HG03196 (cell line): ENCODE measurements around the gene ZNF592.

Experiments used
- ATAC-seq: cut with Tn5 transposase; IDR thresholded peaks from one replicate; pipeline ENCODE4 v1.9.1; 2021; ENCODE audit not compliant: unreplicated experiment

ZNF592 gene, protein sequence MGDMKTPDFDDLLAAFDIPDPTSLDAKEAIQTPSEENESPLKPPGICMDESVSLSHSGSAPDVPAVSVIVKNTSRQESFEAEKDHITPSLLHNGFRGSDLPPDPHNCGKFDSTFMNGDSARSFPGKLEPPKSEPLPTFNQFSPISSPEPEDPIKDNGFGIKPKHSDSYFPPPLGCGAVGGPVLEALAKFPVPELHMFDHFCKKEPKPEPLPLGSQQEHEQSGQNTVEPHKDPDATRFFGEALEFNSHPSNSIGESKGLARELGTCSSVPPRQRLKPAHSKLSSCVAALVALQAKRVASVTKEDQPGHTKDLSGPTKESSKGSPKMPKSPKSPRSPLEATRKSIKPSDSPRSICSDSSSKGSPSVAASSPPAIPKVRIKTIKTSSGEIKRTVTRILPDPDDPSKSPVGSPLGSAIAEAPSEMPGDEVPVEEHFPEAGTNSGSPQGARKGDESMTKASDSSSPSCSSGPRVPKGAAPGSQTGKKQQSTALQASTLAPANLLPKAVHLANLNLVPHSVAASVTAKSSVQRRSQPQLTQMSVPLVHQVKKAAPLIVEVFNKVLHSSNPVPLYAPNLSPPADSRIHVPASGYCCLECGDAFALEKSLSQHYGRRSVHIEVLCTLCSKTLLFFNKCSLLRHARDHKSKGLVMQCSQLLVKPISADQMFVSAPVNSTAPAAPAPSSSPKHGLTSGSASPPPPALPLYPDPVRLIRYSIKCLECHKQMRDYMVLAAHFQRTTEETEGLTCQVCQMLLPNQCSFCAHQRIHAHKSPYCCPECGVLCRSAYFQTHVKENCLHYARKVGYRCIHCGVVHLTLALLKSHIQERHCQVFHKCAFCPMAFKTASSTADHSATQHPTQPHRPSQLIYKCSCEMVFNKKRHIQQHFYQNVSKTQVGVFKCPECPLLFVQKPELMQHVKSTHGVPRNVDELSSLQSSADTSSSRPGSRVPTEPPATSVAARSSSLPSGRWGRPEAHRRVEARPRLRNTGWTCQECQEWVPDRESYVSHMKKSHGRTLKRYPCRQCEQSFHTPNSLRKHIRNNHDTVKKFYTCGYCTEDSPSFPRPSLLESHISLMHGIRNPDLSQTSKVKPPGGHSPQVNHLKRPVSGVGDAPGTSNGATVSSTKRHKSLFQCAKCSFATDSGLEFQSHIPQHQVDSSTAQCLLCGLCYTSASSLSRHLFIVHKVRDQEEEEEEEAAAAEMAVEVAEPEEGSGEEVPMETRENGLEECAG (N-terminal part only)

GRCh38 chr15:84748274-84749110 is at the start of gene ZNF592:
Gene ZNF592, plus strand, starts transcription at chr15:84748592. Its CDS starts 34,084 bp downstream, at chr15:84782676.
- ATAC-seq, result peak; percentile 46

- ATAC-seq, result no peak
Measured at GRCh38 chr15:84699538-84700191, 48.7 kb upstream of the ZNF592 start.

DNA sequence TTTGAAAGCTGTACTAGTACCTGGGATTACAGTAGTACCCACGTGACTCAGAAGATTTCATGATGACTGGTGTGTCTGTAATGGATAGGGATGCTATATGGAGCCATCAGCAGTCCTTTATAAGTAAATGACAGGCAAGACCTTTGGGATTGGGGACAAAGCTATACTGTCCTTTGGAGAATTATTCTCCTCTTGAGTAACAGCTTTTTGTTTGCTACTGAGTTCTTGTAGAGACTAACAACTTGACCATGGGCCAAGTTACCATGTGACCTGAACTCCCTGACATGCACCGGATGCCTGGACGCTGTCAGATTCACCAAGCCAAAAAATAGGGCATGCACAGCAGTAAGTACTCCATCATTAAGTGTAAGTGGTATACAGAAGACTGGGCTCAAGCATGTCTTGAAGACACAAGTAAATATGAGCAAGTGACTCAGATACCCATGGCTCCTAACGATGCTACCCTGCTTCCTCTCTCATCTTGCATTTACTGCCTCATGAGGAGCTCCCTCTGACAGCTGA is 45.4 kb upstream of the ZNF592 start:
- no peak for ATAC-seq

DNA sequence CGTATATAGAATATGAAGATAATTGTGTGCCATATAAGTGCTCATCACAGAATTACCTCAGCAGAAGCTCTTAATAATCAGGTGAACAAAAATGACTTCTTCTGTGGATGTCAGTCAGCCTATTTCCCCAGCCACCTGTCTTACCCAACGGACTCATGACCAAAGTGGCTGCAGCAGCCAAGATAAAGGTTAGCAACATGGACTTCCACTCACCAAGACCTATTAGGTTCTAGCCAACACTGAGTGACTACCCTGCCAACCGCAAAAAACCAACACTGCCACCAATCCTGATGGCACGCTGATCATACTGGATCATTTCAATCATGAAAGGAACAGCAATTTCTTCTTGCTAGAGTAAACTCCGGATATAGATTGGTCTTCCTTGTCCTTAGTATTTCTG is 44.6 kb upstream of the ZNF592 start:
- no peak for ATAC-seq

DNA sequence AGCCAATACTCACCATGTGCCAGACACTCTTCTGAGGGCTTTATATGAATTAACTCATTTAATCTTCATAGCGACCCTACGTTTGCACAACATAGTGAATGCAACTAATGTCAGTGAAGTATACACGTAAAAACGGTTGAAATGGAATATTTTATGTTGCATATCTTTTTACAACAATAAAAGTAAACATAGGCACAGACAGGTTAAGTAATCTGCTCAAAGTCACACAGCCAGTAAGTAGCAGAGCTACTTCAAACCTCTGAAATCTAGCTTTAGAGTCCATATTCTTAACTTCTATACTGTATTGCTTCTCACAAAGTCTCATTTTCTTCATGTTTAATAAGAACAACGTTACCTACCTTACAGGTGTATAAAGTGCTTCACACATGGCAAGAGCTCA is 34.0 kb upstream of the ZNF592 start:
- ATAC-seq, result no peak

- no peak for ATAC-seq
Measured at GRCh38 chr15:84714821-84715220, 33.6 kb upstream of the ZNF592 start.

DNA sequence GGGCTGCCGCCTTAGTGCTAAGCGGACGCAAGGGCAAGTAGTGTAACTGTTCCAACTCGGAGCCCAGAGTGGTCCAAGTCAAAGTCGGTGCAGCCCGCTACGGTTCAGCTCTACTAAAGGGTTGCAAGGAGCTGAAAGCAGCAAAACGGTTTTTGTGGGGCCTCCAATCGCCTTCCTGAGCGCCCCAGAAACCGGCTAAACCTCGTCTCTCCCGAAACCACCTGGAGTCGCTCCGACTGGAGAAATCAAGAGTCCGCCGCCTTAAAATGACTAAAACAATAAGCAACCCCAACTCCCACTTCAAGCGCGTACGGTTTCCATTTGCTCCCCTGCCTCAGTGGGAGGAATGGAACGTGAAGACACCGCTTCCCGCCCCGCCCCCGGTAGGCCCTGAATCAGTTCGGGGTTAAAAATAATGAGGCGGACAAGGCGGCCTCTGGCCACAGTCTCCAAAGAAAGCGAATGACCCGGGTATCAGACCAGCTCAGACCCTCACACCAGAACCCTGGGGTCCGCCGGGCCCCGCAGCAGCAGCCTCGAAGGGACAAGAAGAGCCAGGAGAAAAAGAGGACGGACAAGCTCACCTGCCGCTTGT is 32.9 kb upstream of the ZNF592 start:
- ATAC-seq, result no peak

GRCh38 chr15:84716036-84716732 is 32.2 kb upstream of the ZNF592 start, which contains the start of gene SEC11A:
Gene SEC11A, minus strand, starts transcription at chr15:84716139. Its CDS starts 64 bp downstream, at chr15:84716075.
- peak; percentile 93 for ATAC-seq

DNA sequence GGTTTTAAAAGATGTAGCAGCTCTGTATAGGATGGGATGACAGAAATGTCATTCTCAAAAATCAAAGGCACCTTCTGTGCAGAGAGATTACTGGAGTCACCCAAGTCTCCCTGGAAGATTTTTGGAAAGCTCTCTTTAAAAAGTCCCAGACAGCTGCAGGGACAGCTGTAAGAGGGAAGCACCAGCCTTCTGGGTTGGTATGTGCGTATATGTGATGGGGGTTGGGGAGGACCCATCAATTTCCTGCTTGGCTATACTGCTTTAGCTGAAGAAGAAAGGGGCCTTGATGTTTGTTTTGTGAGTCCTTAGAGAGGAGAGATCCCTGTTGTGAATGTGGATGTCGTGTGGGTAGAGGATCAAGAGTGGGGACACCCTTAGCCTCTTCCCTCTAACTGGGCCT is 27.0 kb upstream of the ZNF592 start:
- no peak for ATAC-seq

- no peak for ATAC-seq
Measured at GRCh38 chr15:84722628-84723027, 25.8 kb upstream of the ZNF592 start.

DNA sequence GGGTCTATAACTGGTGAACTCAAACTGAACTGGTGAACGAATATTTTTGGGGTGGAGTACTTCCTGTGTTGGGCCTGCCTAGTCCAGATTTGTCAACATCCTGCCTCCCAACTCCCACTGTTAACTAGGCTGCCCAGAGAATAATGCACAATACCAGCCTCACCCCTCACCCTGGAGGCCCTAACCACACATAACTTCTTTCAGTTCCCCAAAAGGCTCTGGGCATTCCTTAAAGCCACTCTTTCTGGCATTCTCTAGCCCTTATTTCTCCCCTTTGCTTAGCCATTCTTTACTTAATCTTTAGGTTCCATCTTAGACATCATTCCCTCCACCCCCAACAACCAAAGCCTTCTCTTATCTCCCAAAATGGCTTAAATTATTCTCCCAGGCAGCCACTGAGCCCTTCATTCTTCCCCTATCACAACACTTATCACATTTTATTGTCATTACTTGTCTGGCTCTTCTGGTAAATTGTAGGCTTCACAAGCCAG is 23.3 kb upstream of the ZNF592 start:
- ATAC-seq, result peak; percentile 79

- ATAC-seq, result no peak
Measured at GRCh38 chr15:84727429-84727828, 21.0 kb upstream of the ZNF592 start.

DNA sequence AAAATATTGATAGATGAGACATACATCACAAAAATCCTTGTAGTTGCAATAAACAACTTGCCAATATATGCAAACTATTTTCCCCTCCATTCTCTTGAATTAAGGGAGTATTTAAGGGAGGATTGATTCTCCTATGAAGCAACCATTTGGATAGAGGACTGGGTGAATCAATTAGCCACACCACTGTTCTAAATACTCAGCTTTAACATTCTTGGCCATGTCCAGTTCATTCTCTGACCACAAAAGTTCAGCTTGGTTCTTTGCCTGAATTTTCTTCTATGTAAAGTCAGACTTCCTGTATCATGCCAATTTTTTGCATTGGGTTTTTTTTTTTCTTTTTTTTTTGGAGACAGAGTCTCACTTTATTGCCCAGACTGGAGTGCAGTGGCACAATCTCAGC is 16.6 kb upstream of the ZNF592 start:
- ATAC-seq, result no peak

DNA sequence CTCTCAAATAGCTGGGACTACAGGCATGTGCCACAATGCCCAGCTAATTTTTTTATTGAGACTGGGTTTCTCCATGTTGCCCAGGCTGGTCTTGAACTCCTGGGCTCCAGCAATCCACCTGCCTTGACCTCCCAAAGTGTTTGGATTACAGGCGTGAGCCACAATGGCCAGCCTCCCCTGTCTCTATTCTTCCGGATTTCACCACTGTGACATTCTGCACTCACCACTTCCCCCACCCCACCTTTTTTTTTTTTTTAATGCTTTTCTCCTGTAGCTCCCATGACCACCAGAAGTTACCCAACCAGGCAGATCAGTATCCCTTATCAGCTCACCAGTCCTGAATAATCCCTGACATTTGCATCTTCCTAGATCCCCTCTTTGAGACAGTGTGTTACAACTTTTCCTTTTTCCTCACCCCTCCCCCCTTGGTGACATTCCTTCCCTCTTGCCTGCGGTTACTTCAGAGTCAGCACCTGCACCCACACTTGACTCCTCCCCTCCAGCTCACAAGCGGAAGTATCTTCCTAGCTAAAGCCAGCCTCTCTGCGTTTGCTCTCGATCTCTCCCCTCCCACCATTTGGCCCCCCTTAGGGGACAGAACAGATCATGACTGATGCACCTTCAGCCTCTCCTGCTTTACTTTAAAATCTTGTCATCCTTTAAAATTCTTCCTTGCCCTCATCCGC is 13.5 kb upstream of the ZNF592 start:
- ATAC-seq, result peak; percentile 63

DNA sequence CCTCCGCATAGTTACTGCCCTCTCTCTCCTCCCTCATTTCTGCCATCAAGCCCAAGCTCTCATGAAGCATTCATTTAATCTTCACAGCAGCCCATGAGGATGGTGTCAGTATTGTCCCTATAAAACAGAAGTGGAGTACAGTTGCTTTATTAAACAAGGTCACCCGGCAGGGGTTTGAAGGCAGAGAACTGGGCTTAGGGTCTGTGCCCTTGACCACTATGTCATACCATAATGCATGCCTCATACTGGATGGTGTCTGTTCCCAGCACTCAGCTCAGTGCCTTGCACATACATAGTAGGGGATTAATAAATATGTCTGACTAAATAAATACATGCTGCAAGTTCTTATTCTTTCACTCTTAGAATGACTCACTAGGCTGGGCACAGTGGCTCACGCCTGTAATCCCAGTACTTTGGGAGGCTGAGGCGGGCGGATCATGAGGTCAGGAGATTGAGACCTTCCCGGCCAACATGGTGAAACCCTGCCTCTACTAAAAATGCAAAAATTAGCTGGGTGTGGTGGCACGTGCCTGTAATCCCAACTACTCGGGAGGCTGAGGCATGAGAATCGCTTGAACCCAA is 12.8 kb upstream of the ZNF592 start:
- ATAC-seq, result peak; percentile 40

DNA sequence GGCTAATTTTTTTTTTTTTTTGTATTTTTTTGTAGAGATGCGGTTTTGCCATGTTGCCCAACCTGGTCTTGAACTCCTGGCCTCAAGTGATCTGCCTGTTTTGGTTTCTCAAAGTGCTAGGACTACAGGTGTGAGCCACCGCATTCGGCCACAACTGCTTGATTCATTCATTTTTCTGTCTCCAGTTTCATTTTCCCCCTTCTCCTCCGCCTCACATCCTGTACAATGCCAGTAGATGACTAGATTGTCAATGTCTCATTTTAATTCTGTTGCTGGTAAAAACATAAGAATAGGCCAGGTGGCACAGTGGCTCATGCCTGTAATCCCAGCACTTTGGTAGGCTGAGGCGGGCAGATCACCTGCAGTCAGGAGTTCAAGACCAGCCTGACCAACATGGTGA is 12.0 kb upstream of the ZNF592 start:
- ATAC-seq, result peak; percentile 56

GRCh38 chr15:84737005-84737404 is 11.4 kb upstream of the ZNF592 start:
- ATAC-seq, result no peak
